ENCODE measurements around the gene KIF5A. TPM values are rescaled to one million over a fixed set of nuclear protein-coding genes. Genes with fewer than 3 reads are reported as not detected.

KIF5A gene
- total RNA-seq, 1 experiment from 2014 or later, result 0.47 TPM

- DNase-seq, result peak in 1 of 2 experiments; percentile 59
- Histone ChIP-seq H3K27me3 (no peaks in the 10 kb centered on the region), H3K27ac (peak overlapping the region; percentile 79), H3K36me3 (peaks cover 11% of the 10 kb centered on the region), H3K4me1 (peaks cover 32% of the 10 kb centered on the region), H3K4me3 (no peak overlapping the region), H3K9me3 (replicated peaks) (no peaks in the 10 kb centered on the region)
Measured at GRCh38 chr12:57606399-57606798, 56.6 kb downstream of the KIF5A start.

GRCh38 chr12:57606821-57607220 lies 57.0 kb downstream of the KIF5A start:
- Histone ChIP-seq H3K27me3 (no peaks in the 10 kb centered on the region), H3K9me3 (replicated peaks) (no peaks in the 10 kb centered on the region), H3K27ac (no peak overlapping the region), H3K36me3 (peaks cover 8% of the 10 kb centered on the region), H3K4me1 (peaks cover 32% of the 10 kb centered on the region), H3K4me3 (no peak overlapping the region)
- DNase-seq, result no peak

GRCh38 chr12:57607958-57608663 lies 58.3 kb downstream of the KIF5A start:
- DNase-seq, result peak in 1 of 2 experiments; percentile 50
- H3K4me1 ChIP-seq, result peaks cover 45% of the 10 kb centered on the region

GRCh38 chr12:57609101-57609780 lies 59.4 kb downstream of the KIF5A start:
- H3K4me1 ChIP-seq, result peaks cover 48% of the 10 kb centered on the region
- no peak overlapping the region for H3K4me3 ChIP-seq
- H3K27me3 ChIP-seq, result no peaks in the 10 kb centered on the region
- H3K27ac ChIP-seq, result no peak overlapping the region
- H3K9me3 ChIP-seq (replicated peaks), result no peaks in the 10 kb centered on the region
- peak; percentile 55 to 58 for DNase-seq
- no peaks in the 10 kb centered on the region; the same call in 1 of the 2 replicates for H3K36me3 ChIP-seq

More at GRCh38 chr12:57607958-57608663, 58.3 kb downstream of the KIF5A start:
- Histone ChIP-seq H3K9me3 (replicated peaks) (no peaks in the 10 kb centered on the region), H3K27me3 (no peaks in the 10 kb centered on the region), H3K36me3 (no peaks in the 10 kb centered on the region; the same call in 1 of the 2 replicates), H3K27ac (no peak overlapping the region), H3K4me3 (no peak overlapping the region)

- H3K4me1 ChIP-seq, result peaks cover 53% of the 10 kb centered on the region
- H3K27ac ChIP-seq, result peak overlapping the region; percentile 91; the same call in 1 of the 2 replicates
- no peaks in the 10 kb centered on the region for H3K9me3 ChIP-seq (replicated peaks)
Measured at GRCh38 chr12:57609781-57610553, 60.1 kb downstream of the KIF5A start.

GRCh38 chr12:57610554-57611107 lies 60.8 kb downstream of the KIF5A start:
- Histone ChIP-seq H3K27me3 (no peaks in the 10 kb centered on the region), H3K27ac (peak overlapping the region; percentile 91), H3K4me1 (peaks cover 56% of the 10 kb centered on the region), H3K4me3 (peak overlapping the region; percentile 96), H3K9me3 (replicated peaks) (no peaks in the 10 kb centered on the region), H3K36me3 (peaks cover 10% of the 10 kb centered on the region)
- peak; percentile 96 to 97 for DNase-seq

More at GRCh38 chr12:57609781-57610553, 60.1 kb downstream of the KIF5A start:
- H3K27me3 ChIP-seq, result no peaks in the 10 kb centered on the region
- peaks cover 4% of the 10 kb centered on the region for H3K36me3 ChIP-seq
- H3K4me3 ChIP-seq, result peak overlapping the region; percentile 96
- peak in 1 of 2 experiments; percentile 48 for DNase-seq

- H3K4me1 ChIP-seq, result peaks cover 49% of the 10 kb centered on the region
- DNase-seq, result peak; percentile 100
- H3K36me3 ChIP-seq, result peaks cover 17% of the 10 kb centered on the region
- H3K9me3 ChIP-seq (replicated peaks), result no peaks in the 10 kb centered on the region
- peak within 1 kb of the TSS; percentile 96 for H3K4me3 ChIP-seq
- H3K27me3 ChIP-seq, result no peaks in the 10 kb centered on the region
- H3K27ac ChIP-seq, result peak within 1 kb of the TSS; percentile 91
Measured at GRCh38 chr12:57611108-57611826, 61.4 kb downstream of the KIF5A start, which contains the start of gene ARHGEF25. ARHGEF25 (plus strand) TSS chr12:57611435; CDS start chr12:57611895, 460 bp downstream.

- Histone ChIP-seq H3K4me3 (peak overlapping the region; percentile 96), H3K4me1 (peaks cover 45% of the 10 kb centered on the region), H3K9me3 (replicated peaks) (no peaks in the 10 kb centered on the region), H3K27ac (peak overlapping the region; percentile 91), H3K36me3 (peaks cover 22% of the 10 kb centered on the region), H3K27me3 (no peaks in the 10 kb centered on the region)
- DNase-seq, result peak in 1 of 2 experiments; percentile 72
Measured at GRCh38 chr12:57611827-57612710, 62.2 kb downstream of the KIF5A start.

GRCh38 chr12:57612711-57613426 lies 63.0 kb downstream of the KIF5A start:
- peak overlapping the region; percentile 96; the same call in 1 of the 2 replicates for H3K4me3 ChIP-seq
- H3K36me3 ChIP-seq, result peaks cover 26% of the 10 kb centered on the region
- DNase-seq, result peak in 1 of 2 experiments; percentile 43
- H3K4me1 ChIP-seq, result peaks cover 45% of the 10 kb centered on the region
- H3K27ac ChIP-seq, result no peak overlapping the region; the same call in 1 of the 2 replicates
- H3K9me3 ChIP-seq (replicated peaks), result no peaks in the 10 kb centered on the region
- H3K27me3 ChIP-seq, result no peaks in the 10 kb centered on the region

- H3K9me3 ChIP-seq (replicated peaks), result no peaks in the 10 kb centered on the region
Measured at GRCh38 chr12:57613427-57614109, 63.7 kb downstream of the KIF5A start.

GRCh38 chr12:57614178-57614947 lies 64.5 kb downstream of the KIF5A start:
- DNase-seq, result peak; percentile 99 to 100
- Histone ChIP-seq H3K27me3 (no peaks in the 10 kb centered on the region), H3K36me3 (peaks cover 27% of the 10 kb centered on the region), H3K27ac (peak overlapping the region; percentile 55), H3K9me3 (replicated peaks) (no peaks in the 10 kb centered on the region), H3K4me1 (peaks cover 45% of the 10 kb centered on the region), H3K4me3 (no peak overlapping the region)

More at GRCh38 chr12:57613427-57614109, 63.7 kb downstream of the KIF5A start:
- DNase-seq, result no peak
- Histone ChIP-seq H3K4me1 (peaks cover 45% of the 10 kb centered on the region), H3K27ac (peak overlapping the region; percentile 55), H3K4me3 (no peak overlapping the region), H3K27me3 (no peaks in the 10 kb centered on the region), H3K36me3 (peaks cover 27% of the 10 kb centered on the region)
